LHCN-M2 (cell line): ENCODE data around the gene CYFIP2. TPM values are rescaled to one million over a fixed set of nuclear protein-coding genes. Genes with fewer than 3 reads are reported as not detected.
A peak's percentile ranks its signal among the peaks of the same experiment; 100 is the strongest.

Experiments
- DNase-seq: peaks from one replicate; pipeline ENCODE4 v3.0.0-alpha.2; 2012; ENCODE audit warnings: low read depth
- total RNA-seq: library from RNA; depleted of rRNA; stranded (reverse); fragments of >200 nt; gene quantifications from 2 replicates; pipeline ENCODE4 v1.2.3, GENCODE V29; 2014

Gene CYFIP2
- total RNA-seq, 1 experiment from 2014 or later: 6.1 TPM

- DNase-seq: no peak
Measured at GRCh38 chr5:157258450-157258849, 7.5 kb upstream of the CYFIP2 start.

GRCh38 chr5:157259699-157260098 is 6.2 kb upstream of the CYFIP2 start:
- no peak for DNase-seq

- DNase-seq: no peak
Measured at GRCh38 chr5:157263496-157264090, 2.3 kb upstream of the CYFIP2 start.

GRCh38 chr5:157266286-157267007 is 524 bp downstream of the CYFIP2 start:
- DNase-seq: no peak

- no peak for DNase-seq
Measured at GRCh38 chr5:157267025-157267424, 1.1 kb downstream of the CYFIP2 start.

- no peak for DNase-seq
Measured at GRCh38 chr5:157267761-157268480, 2.0 kb downstream of the CYFIP2 start.

- no peak for DNase-seq
Measured at GRCh38 chr5:157269165-157269671, 3.3 kb downstream of the CYFIP2 start.

- DNase-seq: no peak
Measured at GRCh38 chr5:157269761-157270272, 3.9 kb downstream of the CYFIP2 start.

- no peak for DNase-seq
Measured at GRCh38 chr5:157270771-157271170, 4.8 kb downstream of the CYFIP2 start.

GRCh38 chr5:157271740-157272271 is 5.9 kb downstream of the CYFIP2 start:
- no peak for DNase-seq

GRCh38 chr5:157273131-157273556 is 7.2 kb downstream of the CYFIP2 start:
- no peak for DNase-seq

- no peak for DNase-seq
Measured at GRCh38 chr5:157275403-157275802, 9.5 kb downstream of the CYFIP2 start.

GRCh38 chr5:157278319-157279037 is 12.6 kb downstream of the CYFIP2 start:
- DNase-seq: no peak

GRCh38 chr5:157279605-157280239 is 13.8 kb downstream of the CYFIP2 start:
- DNase-seq: no peak

GRCh38 chr5:157280927-157281326 is 15.0 kb downstream of the CYFIP2 start:
- DNase-seq: peak; percentile 11

GRCh38 chr5:157282150-157282549 is 16.2 kb downstream of the CYFIP2 start:
- no peak for DNase-seq

GRCh38 chr5:157283434-157283833 is 17.5 kb downstream of the CYFIP2 start:
- DNase-seq: no peak

- no peak for DNase-seq
Measured at GRCh38 chr5:157284458-157285212, 18.7 kb downstream of the CYFIP2 start.

GRCh38 chr5:157285310-157286035 is 19.6 kb downstream of the CYFIP2 start:
- no peak for DNase-seq
